HFF-Myc (cell line): Measurements from ENCODE around the gene DOCK7.
"Not testable (repeated sequence)": the region's sequence is repeated elsewhere in the genome, so short reads cannot be mapped to it uniquely, and the experiment has no call there.

Source experiments
- DNase-seq: peaks from one replicate; pipeline ENCODE4 v3.0.0-alpha.2; 2011; ENCODE audit warnings: low read depth; ENCODE audit errors: extremely low read depth
- H3K4me3 ChIP-seq: replicated peaks from 2 replicates; pipeline ENCODE4 v1.5.1; 2011; ENCODE audit warnings: low read depth, mild to moderate bottlenecking, control low read depth, low read length
- TF ChIP-seq, protein P1 (sequence below): IDR thresholded peaks from 2 replicates; pipeline ENCODE4 v1.5.1; 2012; ENCODE audit warnings: mild to moderate bottlenecking, low read depth, low read length, control low read depth; ENCODE audit errors: missing control alignments

The DOCK7 gene

GRCh38 chr1:62536865-62537264, 151.3 kb downstream of the DOCK7 start:
- no peak for DNase-seq
- TF ChIP-seq, protein P1, sequence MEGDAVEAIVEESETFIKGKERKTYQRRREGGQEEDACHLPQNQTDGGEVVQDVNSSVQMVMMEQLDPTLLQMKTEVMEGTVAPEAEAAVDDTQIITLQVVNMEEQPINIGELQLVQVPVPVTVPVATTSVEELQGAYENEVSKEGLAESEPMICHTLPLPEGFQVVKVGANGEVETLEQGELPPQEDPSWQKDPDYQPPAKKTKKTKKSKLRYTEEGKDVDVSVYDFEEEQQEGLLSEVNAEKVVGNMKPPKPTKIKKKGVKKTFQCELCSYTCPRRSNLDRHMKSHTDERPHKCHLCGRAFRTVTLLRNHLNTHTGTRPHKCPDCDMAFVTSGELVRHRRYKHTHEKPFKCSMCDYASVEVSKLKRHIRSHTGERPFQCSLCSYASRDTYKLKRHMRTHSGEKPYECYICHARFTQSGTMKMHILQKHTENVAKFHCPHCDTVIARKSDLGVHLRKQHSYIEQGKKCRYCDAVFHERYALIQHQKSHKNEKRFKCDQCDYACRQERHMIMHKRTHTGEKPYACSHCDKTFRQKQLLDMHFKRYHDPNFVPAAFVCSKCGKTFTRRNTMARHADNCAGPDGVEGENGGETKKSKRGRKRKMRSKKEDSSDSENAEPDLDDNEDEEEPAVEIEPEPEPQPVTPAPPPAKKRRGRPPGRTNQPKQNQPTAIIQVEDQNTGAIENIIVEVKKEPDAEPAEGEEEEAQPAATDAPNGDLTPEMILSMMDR = no peak
- no peak overlapping the region for H3K4me3 ChIP-seq

DNA sequence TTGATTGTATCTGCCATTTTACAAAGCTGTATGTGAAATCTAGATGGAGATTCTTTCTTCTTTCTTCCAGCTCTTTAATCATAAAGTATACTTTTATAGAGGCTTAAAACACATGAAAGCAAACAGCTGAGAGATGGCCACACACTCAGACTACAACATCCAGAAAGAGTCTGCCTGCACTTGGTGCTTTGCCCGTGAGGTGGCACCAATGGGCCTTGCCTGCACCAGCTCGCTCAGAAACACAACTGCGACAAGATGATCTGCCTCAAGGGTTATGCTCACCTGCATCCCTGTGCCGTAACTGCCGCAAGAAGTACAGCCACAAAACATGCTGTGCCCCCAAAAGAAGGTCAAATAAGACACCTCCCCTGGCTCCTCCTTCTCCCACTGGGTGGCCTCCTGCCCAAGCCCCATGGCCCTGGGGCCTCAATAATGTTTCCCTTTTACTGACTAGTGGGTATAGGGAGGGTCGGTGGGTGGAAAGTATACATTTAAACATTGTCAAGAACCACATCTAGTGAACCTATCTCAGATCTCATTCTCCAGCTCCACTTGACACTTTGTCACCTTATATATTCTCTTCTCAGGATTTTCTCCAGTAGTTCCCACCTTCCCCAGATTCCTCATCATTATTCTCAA, 157.6 kb downstream of the DOCK7 start:
- no peak overlapping the region for H3K4me3 ChIP-seq
- TF ChIP-seq, protein P1 = peak; percentile 75
- peak; percentile 16 for DNase-seq

DNA sequence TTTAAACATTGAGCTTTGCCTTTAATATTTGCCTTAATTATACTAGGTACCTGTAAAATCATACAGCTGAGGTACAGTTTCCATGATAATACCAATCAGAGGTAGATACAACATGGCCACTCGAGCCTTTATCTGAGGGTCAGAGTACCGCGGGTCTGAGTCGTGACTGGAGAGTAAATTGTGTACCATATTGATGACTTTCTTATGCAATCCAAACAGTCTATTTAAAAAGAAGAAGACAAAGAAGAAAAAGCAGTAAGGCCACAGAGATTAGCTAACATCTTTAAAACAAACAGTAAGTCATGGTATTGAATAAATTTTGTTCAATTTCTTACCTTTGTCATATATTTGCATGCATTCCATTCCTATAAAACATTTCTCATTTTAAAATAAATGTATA, 159.0 kb downstream of the DOCK7 start:
- no peak overlapping the region for H3K4me3 ChIP-seq
- no peak for DNase-seq
- TF ChIP-seq, protein P1 = no peak

DNA sequence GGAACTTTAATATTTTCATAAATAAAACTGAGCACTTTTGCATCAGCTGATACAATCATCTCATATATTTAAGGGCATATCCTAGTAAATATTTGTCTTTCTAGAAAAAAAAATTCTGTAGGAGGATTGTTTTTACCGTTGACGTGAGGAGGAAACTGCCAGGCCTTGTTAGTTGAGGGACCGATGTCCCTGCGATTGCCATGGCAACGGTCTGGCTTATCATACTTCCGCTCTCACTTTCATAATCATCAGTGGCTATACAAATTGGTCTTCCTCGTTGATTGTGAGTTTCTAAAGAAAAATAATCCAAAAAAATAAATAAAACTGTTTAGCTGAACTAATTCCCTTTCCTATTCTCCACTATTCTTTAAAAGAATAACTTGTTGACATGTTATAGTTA, 160.2 kb downstream of the DOCK7 start:
- TF ChIP-seq, protein P1 = no peak
- no peak for DNase-seq
- H3K4me3 ChIP-seq = no peak overlapping the region

- not testable (repeated sequence) for DNase-seq, H3K4me3 ChIP-seq
Measured at GRCh38 chr1:62527346-62527745, 160.8 kb downstream of the DOCK7 start.

DNA sequence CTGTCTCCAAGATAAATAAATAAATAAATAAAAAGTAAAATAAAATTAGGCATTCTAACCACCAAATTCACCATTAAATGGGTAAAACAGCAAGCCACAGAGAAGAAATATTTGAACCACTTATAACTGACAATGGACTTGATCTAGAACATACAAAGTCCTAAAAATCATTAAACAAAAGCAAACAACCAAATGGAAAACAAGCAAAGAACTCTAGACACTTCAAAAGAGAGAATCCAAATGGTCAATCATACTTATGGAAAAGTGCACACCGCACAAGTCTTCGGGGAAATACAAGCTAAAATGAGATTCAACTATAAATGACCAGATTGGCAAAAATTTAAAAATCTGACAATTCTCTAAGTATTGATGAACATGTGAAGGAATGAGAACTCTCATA, 164.3 kb downstream of the DOCK7 start:
- TF ChIP-seq, protein P1 = no peak
- DNase-seq = no peak
- no peak overlapping the region for H3K4me3 ChIP-seq

DNA sequence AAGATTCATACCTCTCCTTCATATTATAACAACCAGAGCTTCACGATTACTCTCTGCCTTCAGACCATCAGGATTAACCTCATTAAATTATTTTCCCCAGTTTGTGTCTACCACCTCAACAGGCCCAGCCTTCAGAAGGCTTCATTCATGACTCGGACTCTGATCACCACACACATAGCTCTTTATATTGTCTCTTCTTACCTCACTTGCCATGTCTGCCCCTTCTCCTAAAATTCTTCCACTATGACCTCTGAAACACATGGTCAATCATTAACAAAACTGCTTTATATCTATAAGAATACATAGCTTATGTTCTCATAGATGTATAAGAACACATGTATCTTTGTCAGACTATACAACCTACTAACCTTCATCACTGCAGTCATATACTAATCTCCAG, 171.6 kb downstream of the DOCK7 start:
- TF ChIP-seq, protein P1 = no peak
- no peak for DNase-seq
- no peak overlapping the region for H3K4me3 ChIP-seq
